Right lung (tissue), 10 donors: Measurements from ENCODE around the gene TFAP2E. TPM values are rescaled to one million over a fixed set of nuclear protein-coding genes. Genes with fewer than 3 reads are reported as not detected.

Source experiments
- DNase-seq, 2 donors: peaks; one replicate each; pipeline ENCODE4 v3.0.0-alpha.2; 2013
- long read RNA-seq, 8 donors: transcript quantifications; one replicate each; lab custom pipeline, GENCODE V29; 2026
- polyA plus RNA-seq, 5 donors: library from polyadenylated mRNA; unstranded; fragments of 120-200 nt; gene quantifications; one replicate each; pipeline versions ENCODE4 v1.2.1 to v1.2.3, GENCODE V29; 2013; ENCODE audit warnings: inconsistent platforms in 1 of 5, low replicate concordance in 1 of 5; ENCODE audit not compliant: insufficient read length in 5 of 5, insufficient read depth in 1 of 5

Gene TFAP2E
- polyA plus RNA-seq: 1 to 10 TPM; 3.0 to 7.3 (median 4.2) TPM
- long read RNA-seq, donor 1: 0 reads
- long read RNA-seq, donor 2, partial matches to known transcripts: 122 of 122 reads
- long read RNA-seq, donor 2, other reads (novel, unspliced or antisense): 0 of 122 reads
- long read RNA-seq, donor 3: 0 reads
- long read RNA-seq, donor 4: 0 reads
- long read RNA-seq, donor 5: 0 reads
- long read RNA-seq, donor 6, partial matches to known transcripts: 191 of 192 reads
- long read RNA-seq, donor 6, other reads (novel, unspliced or antisense): 0 of 192 reads
- long read RNA-seq, donor 7: 0 reads
- long read RNA-seq, donor 8: 0 reads

DNA sequence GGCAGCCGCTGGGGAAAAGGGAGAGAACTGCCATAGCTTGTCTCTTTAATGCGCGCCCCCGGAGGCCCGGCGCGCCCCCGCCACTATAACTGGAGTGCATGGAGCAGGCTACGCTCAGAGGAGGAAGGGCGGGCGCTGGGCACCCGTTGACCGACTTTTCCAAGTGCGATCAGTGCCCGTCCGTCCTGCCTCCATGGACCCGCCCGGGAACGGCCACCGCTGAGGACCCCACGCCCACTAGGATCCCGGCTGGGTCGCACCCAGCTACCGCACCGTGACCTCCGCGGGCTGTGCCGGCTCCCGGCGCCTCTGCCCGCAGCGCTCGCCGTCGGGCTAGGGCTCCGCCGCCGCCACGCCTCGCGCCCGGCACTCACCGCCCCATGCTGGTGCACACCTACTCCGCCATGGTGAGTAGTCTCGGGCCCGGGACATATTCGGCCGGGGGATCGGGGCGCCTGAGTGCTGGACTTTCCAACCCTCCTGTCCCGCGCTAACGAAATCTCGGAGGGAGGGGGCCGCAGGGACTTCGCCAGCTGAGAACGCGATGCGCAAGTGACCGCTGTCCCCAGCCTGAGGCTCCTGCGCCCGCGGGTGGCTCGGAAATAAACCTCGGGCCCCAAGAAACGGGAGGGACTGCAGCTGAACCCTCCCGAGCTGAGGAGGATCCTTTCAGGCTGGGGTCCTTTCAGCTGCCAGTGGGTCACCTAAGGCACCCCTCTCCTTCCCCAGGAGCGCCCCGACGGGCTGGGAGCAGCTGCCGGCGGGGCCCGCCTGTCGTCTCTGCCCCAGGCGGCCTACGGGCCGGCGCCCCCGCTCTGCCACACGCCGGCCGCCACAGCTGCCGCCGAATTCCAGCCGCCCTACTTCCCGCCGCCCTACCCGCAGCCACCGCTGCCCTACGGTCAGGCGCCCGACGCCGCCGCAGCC lies at the start of gene TFAP2E:
TFAP2E (plus strand) TSS at position 117 of the 927 bp plus-strand sequence; CDS start at position 381, 264 bp downstream.
- peak in 1 of 2 donors; percentile 53 for DNase-seq

DNA sequence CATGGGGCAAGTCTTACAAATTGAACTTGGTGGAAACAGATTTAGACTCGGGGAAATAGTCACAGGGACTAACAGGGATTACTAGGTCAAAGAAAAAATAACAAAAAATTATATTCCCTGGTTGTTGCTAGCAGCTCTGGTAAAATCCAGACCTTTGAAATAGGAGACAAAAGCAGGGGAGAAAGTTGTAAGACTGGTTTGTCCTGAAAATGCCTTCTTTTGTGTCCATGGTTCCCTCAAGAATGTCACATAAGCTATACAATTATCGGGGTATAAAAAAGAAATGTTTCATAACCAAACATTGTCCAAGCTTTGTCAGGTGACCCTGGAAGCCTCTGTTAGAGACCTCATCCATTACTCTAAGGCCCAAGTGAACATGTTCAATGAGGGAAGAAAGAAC lies 49.0 kb upstream of the TFAP2E start:
- DNase-seq: peak; percentile 15 to 28

DNA sequence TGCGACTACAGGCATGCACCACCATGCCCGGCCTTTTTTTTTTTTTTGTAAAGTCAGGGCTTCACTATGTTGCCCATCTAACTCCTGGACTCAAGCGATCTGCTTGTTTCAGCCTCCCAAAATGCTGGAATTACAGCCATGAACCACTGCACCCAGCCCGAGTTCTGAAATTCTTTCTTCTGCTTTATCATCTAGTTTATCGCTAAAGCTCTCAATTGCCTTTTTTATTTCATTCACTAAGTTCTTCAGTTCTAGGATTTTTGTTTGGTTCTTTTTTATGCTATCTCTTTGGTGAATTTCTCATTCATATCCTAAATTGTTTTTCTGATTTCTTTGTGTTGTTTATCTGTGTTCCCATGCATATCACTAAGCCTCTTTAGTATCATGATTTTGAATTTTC lies 42.9 kb upstream of the TFAP2E start:
- no peak for DNase-seq

DNA sequence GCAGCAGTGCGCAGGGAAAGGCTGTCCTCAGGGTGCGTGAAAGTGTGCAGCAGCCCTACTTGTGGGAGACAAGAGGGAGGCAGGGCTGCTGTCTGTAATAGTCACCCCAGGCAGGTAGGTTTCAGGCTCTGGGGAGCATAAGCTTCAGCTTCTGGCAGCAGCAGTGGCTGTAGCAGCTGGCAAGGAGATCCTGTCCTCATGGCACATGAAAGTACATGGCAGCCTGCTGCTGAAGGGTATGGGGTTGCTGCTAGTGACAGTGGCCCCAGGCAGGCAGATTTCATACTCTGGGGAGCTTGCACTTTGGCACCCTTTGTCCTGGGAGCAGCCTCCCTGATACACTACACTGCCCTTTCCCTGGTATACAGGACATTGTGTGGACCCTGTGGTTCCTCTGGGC lies 42.2 kb upstream of the TFAP2E start:
- DNase-seq: no peak

DNA sequence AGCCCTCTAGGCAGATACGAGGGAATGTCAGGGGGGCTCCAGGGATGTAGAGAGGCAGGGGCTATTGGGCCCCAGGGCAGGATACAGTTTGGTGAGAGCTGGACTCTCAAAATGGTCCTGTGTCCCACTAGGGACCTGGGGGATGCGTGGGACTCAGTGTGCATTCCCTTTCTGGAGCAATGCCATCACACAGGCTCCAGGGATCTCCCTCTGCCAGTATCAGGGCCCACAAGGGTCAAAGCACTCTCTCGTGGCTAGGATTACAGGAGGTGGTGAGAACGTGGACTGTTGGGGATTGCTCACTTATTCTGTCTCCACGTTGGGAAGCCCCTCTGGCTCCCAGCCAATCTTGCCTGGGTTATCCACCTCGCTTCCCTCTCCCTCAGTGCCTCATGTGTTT lies 41.7 kb upstream of the TFAP2E start:
- no peak for DNase-seq

DNA sequence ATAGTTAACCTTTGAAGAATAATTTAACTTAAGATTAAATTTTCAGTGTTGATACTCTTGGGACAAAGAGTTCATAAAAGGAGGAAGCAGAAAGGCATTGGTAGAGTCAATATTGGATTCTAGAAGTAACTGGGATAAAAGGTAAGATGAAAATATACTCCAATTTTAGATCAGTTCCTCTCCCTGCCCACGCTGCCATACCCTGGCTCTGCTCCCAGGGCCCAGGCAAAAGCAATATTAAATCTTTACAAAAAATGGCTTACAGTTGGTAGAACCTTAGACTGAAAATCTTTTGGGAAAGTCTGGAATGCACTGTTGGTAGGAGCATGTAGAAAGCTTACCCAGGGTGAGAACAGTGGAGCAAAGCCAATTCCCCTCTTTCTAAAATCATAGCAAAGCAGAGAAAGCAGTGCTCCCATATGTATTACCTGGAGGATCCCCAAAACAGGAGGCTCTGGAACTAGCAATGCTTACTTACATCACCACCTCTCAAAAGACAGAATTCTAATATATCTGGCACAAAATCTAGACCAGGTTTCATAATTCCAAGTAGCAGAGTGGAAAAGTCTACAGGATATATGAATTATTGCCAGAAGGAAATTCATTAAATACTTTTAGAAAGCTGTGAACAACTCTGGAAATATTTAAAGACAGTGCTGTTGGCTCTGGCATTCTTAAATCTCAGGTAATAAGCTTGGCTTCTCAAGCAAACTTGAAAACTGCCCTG lies 40.5 kb upstream of the TFAP2E start:
- no peak for DNase-seq

DNA sequence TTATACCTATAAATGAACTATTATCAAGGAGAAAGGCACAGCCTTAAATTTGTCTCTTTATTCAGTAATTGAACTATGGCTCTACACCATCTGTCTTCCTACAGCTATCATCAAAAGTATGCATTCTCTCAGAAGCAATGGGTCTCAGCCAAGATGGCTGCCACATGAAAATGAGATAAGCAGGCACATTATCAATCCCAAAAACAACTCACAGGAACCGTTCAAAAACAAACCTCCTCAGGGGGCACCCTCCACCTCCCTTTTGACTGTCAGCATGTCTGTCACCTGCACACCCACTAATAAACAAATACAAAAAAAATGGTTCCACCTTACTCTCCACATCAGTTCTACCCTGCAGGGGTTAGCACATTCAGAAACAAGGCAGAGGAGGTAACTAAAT lies 39.5 kb upstream of the TFAP2E start:
- no peak for DNase-seq

DNA sequence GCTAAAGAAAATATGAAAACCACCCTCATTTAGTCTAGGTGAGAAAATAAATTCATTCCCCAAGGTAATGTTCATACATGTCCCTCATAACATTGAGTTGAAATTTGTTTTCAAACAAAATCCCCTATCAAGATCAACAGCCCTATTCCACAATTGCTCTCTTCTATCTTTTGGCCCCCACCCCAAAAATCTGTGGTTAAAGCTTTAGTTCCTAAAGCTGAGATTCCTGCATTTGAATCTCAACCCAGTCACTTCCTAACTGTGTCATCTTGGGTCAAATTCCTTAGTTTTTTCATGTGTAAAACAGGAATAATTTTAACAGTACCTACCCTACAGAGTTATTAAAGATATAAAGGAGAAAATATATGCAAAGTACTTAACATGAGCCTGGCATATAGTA lies 37.9 kb upstream of the TFAP2E start:
- no peak for DNase-seq

DNA sequence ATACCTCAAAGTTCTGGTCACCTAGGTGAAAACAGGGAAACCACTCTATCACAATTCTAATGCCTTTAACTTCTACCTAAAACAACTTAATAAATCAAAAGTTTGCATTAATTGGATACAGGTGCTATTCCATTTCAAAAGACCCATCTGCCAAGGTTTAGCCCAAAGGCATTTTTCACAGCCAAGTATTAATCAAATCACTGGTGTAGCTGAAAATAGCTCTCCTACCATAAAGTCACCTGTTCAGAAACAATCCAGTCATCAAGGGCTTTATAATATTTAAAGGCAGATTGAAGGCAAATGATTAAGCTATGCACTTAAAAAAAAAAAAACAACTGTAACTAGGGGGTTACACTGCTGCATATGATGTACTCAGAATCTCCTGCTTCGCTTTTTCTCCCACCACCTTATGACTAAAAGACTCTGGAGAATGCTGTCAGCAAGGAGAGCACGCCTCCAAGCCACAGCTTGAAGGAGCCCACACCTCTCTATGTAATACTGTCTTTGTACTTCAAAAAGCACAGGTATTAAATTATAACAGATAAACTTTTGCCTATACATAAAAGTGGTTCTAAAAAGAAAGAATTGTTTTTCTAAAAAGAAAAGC lies 36.5 kb upstream of the TFAP2E start:
- no peak for DNase-seq

DNA sequence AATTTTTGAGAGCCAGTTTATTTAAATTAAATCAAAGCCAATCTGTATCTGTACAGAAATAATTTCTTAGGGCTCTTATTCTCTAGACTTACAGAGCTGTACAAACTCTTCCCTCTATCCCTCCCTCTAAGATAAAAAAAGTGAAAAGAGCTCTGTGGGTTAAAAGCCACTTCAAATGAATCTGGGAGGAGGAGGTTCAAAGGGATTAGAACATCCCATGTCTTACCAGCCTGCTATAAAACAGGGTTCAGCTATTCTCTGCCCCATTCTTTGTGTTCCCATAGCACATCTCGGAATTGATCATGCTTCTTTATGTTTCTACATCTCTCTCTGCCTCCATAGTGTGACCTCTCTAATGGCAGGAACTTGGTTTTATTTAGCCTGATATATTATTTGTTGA lies 35.3 kb upstream of the TFAP2E start:
- DNase-seq: no peak

DNA sequence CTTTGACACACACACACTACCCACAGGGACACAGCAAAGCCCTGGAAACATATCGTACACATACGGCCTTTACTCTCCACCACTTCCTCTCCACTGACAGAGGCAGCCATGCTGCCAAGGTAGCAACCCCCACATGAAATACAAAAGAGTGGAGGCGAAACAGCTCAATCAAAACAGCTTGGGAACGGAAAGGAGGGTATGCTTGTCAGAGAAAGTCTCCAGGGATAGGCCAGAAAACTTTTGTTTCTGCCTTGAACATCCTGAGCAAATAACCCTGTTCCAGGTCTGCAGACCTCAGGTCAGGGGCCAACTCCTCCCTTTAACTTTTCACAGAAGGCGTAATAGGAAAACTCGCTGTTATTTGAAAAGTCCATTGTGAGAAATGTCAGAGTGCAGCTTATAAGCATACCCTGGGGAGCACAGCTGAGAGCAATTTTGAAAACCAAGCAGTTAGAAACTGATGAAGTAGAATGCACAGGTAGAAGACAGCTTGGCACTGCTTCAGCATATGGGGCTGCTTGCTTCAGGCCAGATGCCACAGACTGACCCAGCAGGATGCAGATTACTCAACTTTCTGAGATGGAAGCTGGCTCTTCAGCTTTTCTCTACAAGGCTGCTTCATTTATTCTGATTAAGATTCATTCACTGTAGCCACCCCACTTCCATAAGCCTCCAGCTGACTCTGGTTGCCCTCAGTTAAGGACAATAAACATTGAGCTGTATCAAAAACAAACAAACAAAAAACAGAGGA lies 33.9 kb upstream of the TFAP2E start:
- DNase-seq: no peak

DNA sequence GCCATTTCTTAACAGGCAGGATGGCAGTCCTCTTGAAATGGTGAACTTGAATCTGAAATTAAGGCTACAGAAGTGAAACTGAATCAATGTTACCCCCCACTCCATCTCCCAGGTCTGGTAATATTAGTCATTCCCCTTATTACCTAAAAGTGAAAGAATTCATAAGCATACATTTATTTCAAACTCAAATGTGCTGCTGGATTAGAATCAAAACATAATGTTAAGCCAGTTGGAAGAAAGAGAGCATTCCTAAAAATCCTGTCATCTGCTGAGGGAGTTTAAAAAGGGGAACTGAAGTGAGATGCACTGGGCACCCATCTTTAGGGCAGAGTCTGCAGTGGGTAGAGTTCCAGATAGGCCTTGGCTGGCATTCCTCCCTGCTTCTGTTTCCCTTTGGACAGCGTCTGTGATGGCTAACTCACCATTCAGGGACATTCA lies 33.3 kb upstream of the TFAP2E start:
- DNase-seq: no peak

DNA sequence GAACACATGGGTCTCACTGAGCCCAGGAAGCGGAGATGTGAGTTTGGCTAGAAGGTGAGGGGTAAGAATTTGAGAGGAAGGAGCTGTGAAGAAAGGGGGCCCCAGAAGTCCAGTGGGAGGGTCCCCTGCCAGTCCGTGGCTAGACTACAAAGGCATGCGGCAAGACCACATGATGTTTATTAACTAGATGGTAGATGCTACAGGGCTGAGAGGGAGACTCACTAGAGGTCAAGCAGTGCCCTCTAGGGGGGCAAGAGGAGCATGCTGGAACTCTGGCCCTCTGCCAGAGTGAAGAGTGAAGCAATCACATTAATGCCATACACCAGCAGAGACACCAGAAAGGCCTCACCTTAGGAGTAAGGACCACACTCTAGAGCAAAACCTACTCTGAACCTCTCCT lies 28.1 kb upstream of the TFAP2E start:
- no peak for DNase-seq

DNA sequence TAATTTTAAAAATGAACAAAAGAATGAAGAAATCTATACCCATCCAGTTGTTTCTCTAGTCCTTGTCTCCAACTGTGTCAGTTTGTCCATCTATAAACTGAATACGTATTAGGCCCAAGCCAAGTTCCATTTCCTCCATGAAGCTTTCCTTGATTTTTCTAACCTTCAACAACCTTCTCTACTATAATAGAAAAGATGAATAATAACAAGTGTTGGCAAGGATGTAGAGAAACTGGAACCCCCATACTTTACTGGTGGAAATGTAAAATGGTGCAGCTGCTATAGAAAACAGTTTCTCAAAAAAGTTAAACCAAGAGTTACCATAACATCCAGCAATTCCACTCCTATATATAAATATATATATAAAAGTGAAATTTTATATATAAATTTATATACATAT lies 26.5 kb upstream of the TFAP2E start:
- DNase-seq: no peak

DNA sequence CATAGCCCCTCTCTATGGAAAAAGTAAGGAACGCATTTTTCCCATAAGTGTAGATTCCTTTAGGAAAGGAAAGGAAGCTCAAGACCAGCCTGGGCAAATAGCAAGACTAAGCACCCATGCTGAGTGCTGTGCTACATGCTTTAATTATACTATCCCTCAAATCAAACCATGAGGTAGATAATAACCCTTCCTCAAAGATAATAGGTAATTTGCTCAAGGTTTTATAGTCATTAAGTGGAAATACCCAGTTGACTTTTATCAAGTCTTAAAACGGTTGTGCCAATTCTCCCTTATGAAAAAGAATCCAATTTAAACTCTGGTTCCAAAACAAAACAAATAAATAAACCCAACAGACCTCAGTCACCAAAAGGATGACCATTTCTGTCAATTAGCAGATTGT lies 19.3 kb upstream of the TFAP2E start:
- DNase-seq: no peak

DNA sequence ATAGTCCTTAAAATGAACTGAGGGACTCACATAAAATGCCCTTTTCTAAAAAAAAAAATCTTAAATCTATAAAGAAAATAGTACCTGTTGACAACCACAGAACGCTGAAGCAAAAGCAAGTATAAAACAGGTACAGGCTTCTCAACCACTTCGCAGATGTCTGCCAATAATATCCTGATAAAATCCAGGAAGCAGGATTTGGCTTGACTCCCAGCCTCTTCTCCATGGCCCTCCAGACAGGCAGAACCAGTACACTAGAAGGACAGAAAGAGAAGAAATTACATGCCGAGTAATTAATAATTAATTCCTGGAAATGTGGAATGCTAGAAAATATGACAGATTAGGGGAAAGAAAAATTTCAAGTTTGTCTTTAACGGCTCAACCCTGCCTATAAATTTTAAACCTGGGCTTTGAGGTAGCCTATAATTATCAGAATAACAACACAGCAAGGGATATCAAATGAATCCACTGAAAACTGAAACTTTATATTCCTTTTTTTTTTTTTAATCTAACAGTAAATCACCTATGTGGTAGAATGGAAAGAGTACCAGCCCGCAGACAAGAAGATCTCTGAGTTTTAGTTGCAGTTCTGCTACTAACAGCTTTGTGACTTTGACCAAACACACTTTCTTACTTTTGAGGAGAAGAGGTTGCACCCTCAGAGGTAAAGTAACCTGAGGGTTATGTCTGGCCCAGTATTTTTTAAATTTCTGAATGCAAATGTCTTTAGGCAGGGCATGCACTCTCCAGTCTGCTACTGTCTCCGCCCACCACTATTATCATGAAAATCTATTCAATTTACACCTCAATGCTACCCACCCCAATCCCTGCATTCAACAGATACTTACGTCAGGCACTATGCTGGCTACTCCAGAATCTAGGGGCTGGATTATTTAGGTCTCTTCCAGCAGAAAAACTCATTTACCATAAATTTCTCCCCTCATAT lies 18.6 kb upstream of the TFAP2E start:
- DNase-seq: no peak

DNA sequence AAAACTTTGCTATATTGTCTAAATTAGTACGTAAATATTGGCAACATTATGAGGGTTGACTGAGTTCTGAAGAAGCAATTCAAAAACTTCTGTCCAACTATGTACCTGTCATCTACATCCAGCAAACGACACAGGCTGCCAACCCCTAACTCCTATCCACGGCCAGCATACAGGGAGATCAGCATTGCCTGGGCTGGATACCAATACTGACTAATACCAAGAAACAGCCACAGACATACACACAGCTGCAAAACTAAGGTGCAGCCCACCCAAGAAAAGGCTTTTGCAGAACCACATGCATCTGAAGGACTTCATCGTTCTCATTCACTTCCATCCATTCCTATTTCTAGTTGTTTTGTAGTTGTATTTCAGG lies 17.9 kb upstream of the TFAP2E start:
- no peak for DNase-seq

DNA sequence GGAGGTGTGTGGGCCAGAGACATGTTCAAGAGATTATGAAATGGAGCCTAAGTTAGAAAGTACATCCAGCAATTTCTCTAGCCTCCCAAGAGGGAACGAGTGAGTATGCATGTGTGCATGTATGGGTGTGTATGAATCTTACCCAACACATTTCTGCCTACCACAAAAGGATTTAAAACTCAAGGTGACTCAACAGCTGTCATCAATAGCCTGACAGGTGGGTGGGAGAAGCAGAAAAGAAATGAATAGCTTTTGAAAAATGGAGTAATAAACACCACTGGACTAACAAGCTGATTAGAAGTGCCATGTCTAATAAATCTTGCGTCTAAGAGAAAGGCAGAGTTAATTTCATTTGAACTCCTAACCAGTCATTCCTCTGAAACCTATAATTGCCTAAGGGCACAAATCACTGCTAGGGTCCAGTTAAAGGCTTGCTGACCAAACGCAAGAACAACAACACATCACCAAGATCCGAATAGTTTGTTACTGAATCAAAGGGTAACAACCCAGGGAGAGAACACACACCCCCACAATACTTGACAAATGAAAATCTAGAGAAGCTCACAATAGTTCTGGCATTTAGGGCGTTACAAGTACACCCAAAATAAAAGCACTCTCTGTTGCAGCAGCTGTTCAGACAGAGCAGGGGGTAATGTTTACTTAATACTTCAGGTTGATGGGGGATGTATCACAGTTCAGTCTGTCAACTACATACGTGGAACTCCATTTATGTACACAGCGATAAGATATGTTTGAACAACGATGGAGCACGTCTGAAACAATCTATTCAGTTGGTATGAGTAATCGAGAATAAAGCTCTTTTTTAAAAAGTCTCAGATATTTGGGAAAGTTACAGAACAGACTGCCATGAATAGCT lies 17.3 kb upstream of the TFAP2E start:
- DNase-seq: no peak
